LNCaP clone FGC (cell line): ENCODE measurements around the gene CDC26.

ENCODE experiments used
- DNase-seq: peaks from one replicate; pipeline ENCODE4 v3.0.0-alpha.2; 2011; ENCODE audit warnings: low read depth
- H3K4me3 ChIP-seq: 2 replicates; pipeline ENCODE4 v1.5.1; 2011; ENCODE audit warnings: mild to moderate bottlenecking, low read depth, low read length, control low read depth
- CTCF ChIP-seq: IDR thresholded peaks from 2 replicates; pipeline ENCODE4 v1.5.1; 2012; ENCODE audit warnings: mild to moderate bottlenecking; ENCODE audit not compliant: control insufficient read depth, insufficient read depth; ENCODE audit errors: extremely low read depth

CDC26 gene

GRCh38 chr9:113267911-113268566 lies 7.3 kb downstream of the CDC26 start:
- DNase-seq = no peak

GRCh38 chr9:113266174-113266573 lies 9.2 kb downstream of the CDC26 start:
- no peak for DNase-seq
- no peak for TF ChIP-seq CTCF
- H3K4me3 ChIP-seq = no peak overlapping the region

More at GRCh38 chr9:113267911-113268566, 7.3 kb downstream of the CDC26 start:
- no peak overlapping the region for H3K4me3 ChIP-seq
- TF ChIP-seq CTCF = no peak

- H3K4me3 ChIP-seq = no peak overlapping the region
- no peak for DNase-seq
- TF ChIP-seq CTCF = no peak
Measured at GRCh38 chr9:113261917-113262671, 13.3 kb downstream of the CDC26 start.

- no peak for TF ChIP-seq CTCF
- peak; percentile 62 for DNase-seq
- H3K4me3 ChIP-seq = no peak overlapping the region
Measured at GRCh38 chr9:113258282-113258681, 17.1 kb downstream of the CDC26 start.

- DNase-seq = no peak
Measured at GRCh38 chr9:113257863-113258262, 17.5 kb downstream of the CDC26 start.

GRCh38 chr9:113255438-113255837 lies 19.9 kb downstream of the CDC26 start:
- H3K4me3 ChIP-seq = no peak overlapping the region
- no peak for DNase-seq
- TF ChIP-seq CTCF = no peak

More at GRCh38 chr9:113257863-113258262, 17.5 kb downstream of the CDC26 start:
- no peak overlapping the region for H3K4me3 ChIP-seq
- TF ChIP-seq CTCF = no peak

- no peak for TF ChIP-seq CTCF
- no peak overlapping the region for H3K4me3 ChIP-seq
- no peak for DNase-seq
Measured at GRCh38 chr9:113254991-113255390, 20.4 kb downstream of the CDC26 start.
